T-helper 17 cell (primary cell): ENCODE measurements around the gene ROR2. TPM values are rescaled to one million over a fixed set of nuclear protein-coding genes. Genes with fewer than 3 reads are reported as not detected.
A peak's percentile ranks its signal among the peaks of the same experiment; 100 is the strongest.

Experiments used
- ATAC-seq: fragments of 150-1000 bp; cut with Tn5 transposase; 2 replicates; pipeline ENCODE4 v1.10.0; 2021; ENCODE audit warnings: mild to moderate bottlenecking, moderate library complexity
- DNase-seq, 3 donors: peaks; one replicate each; pipeline versions ENCODE4 v3.0.0 to v3.0.0-alpha.2; 2020 to 2021
- H3K9me3 ChIP-seq: one replicate; pipeline ENCODE4 v1.7.0; 2013; ENCODE audit warnings: low read length, mild to moderate bottlenecking; ENCODE audit not compliant: control insufficient read depth, poor library complexity, severe bottlenecking
- H3K27ac Mint-ChIP-seq: one replicate; pipeline ENCODE4 v1.8.0; 2022; ENCODE audit warnings: mild to moderate bottlenecking, moderate library complexity, mixed read lengths
- H3K27me3 Mint-ChIP-seq: one replicate; pipeline ENCODE4 v1.8.0; 2022; ENCODE audit warnings: mixed read lengths
- H3K36me3 Mint-ChIP-seq: one replicate; pipeline ENCODE4 v1.8.0; 2022; ENCODE audit warnings: low read depth, mixed read lengths
- H3K4me1 Mint-ChIP-seq: one replicate; pipeline ENCODE4 v1.8.0; 2022; ENCODE audit warnings: mild to moderate bottlenecking, mixed read lengths
- H3K4me3 Mint-ChIP-seq: one replicate; pipeline ENCODE4 v1.8.0; 2022; ENCODE audit warnings: mild to moderate bottlenecking, moderate library complexity, mixed read lengths
- total RNA-seq, 4 donors: library from RNA in 2 of 4; stranded (reverse) in 2 of 4; gene quantifications; one replicate each; pipeline ENCODE4 v1.2.3 and lab custom pipeline; 2022 to 2026

The ROR2 gene
- total RNA-seq, 2 donors from 2014 or later: 0.22 to 0.37 TPM

GRCh38 chr9:91577633-91578061, 372.4 kb downstream of the ROR2 start:
- peaks cover 32% of the 10 kb centered on the region for H3K27me3 Mint-ChIP-seq
- no peak overlapping the region for H3K27ac Mint-ChIP-seq
- H3K9me3 ChIP-seq: no peaks in the 10 kb centered on the region
- DNase-seq (no peak), ATAC-seq (no peak)
- no peak overlapping the region for H3K4me3 Mint-ChIP-seq
- H3K4me1 Mint-ChIP-seq: peaks cover 3% of the 10 kb centered on the region
- no peaks in the 10 kb centered on the region for H3K36me3 Mint-ChIP-seq

DNA sequence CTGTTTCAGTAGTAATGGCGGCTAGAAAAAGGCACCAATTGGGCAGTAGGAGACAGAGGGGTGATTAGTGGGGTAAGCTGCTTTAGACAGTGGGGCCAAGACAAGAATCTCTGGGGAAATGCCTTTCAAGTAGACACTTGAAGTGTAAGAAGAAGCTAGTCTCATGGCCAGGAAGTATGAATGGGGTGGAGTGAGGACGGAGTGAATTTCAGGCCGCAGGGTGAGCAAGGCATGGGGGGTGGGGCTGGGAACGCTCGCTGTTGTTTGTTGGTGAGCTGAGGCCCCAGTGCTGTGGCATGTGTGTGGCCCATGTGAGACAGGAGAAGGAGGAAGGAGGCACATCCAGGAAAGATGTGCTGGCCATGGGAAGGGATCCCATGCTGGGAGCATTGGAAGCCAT, 377.2 kb downstream of the ROR2 start:
- Mint-ChIP-seq H3K27ac (no peak overlapping the region), H3K4me1 (no peaks in the 10 kb centered on the region), H3K4me3 (no peak overlapping the region), H3K27me3 (peaks cover 53% of the 10 kb centered on the region), H3K36me3 (no peaks in the 10 kb centered on the region)
- ATAC-seq: no peak
- no peak for DNase-seq
- H3K9me3 ChIP-seq: no peaks in the 10 kb centered on the region

- Mint-ChIP-seq H3K4me3 (no peak overlapping the region), H3K27ac (no peak overlapping the region), H3K36me3 (no peaks in the 10 kb centered on the region), H3K27me3 (peaks cover 56% of the 10 kb centered on the region), H3K4me1 (no peaks in the 10 kb centered on the region)
- DNase-seq (no peak), ATAC-seq (no peak)
- H3K9me3 ChIP-seq: no peaks in the 10 kb centered on the region
Observed at GRCh38 chr9:91572044-91572443, 378.0 kb downstream of the ROR2 start.

GRCh38 chr9:91571036-91571435, 379.0 kb downstream of the ROR2 start:
- no peak for DNase-seq
- Mint-ChIP-seq H3K27ac (no peak overlapping the region), H3K36me3 (no peaks in the 10 kb centered on the region), H3K27me3 (peaks cover 54% of the 10 kb centered on the region), H3K4me1 (no peaks in the 10 kb centered on the region), H3K4me3 (no peak overlapping the region)
- ATAC-seq: no peak
- H3K9me3 ChIP-seq: no peaks in the 10 kb centered on the region

GRCh38 chr9:91567642-91568274, 382.3 kb downstream of the ROR2 start:
- no peaks in the 10 kb centered on the region for H3K9me3 ChIP-seq
- H3K27me3 Mint-ChIP-seq: peaks cover 59% of the 10 kb centered on the region
- no peak overlapping the region for H3K27ac Mint-ChIP-seq
- no peaks in the 10 kb centered on the region for H3K4me1 Mint-ChIP-seq
- H3K4me3 Mint-ChIP-seq: peak overlapping the region; percentile 60
- peaks cover 4% of the 10 kb centered on the region for H3K36me3 Mint-ChIP-seq
- DNase-seq (no peak), ATAC-seq (no peak)

GRCh38 chr9:91564081-91564670, 385.9 kb downstream of the ROR2 start:
- no peak overlapping the region for H3K27ac Mint-ChIP-seq
- H3K9me3 ChIP-seq: no peaks in the 10 kb centered on the region
- DNase-seq: no peak
- H3K36me3 Mint-ChIP-seq: peaks cover 4% of the 10 kb centered on the region
- ATAC-seq: no peak
- no peaks in the 10 kb centered on the region for H3K4me1 Mint-ChIP-seq
- no peak overlapping the region for H3K4me3 Mint-ChIP-seq
- H3K27me3 Mint-ChIP-seq: peaks cover 46% of the 10 kb centered on the region

- ATAC-seq (no peak), DNase-seq (no peak)
- H3K9me3 ChIP-seq: no peaks in the 10 kb centered on the region
- no peaks in the 10 kb centered on the region for H3K4me1 Mint-ChIP-seq
- no peak overlapping the region for H3K27ac Mint-ChIP-seq
- peaks cover 4% of the 10 kb centered on the region for H3K36me3 Mint-ChIP-seq
- no peak overlapping the region for H3K4me3 Mint-ChIP-seq
- peaks cover 41% of the 10 kb centered on the region for H3K27me3 Mint-ChIP-seq
Observed at GRCh38 chr9:91562416-91562815, 387.6 kb downstream of the ROR2 start.

DNA sequence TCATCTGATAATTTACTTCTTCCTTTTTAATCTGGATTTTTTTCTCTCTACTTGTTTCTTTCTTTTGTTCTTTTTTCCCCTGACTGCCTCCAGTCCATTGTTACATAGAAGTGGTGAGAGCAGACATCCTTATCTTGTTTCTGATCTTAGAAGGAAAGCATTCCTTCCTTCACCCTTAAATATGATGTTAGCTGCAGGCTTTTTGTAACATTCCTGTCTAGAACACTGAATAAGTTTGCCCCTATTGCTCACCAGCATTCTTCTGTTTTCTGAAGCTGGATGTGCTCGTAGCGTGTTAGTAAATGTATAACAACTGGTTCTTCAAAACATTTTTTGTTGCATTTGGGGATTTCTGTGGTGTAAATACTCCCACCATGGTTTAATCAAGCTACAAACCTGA, 389.7 kb downstream of the ROR2 start:
- DNase-seq (no peak), ATAC-seq (no peak)
- Mint-ChIP-seq H3K27me3 (peaks cover 40% of the 10 kb centered on the region), H3K4me1 (peaks cover 2% of the 10 kb centered on the region), H3K36me3 (peaks cover 4% of the 10 kb centered on the region), H3K4me3 (no peak overlapping the region), H3K27ac (no peak overlapping the region)
- H3K9me3 ChIP-seq: no peaks in the 10 kb centered on the region

GRCh38 chr9:91558879-91559278, 391.1 kb downstream of the ROR2 start:
- Mint-ChIP-seq H3K27me3 (peaks cover 31% of the 10 kb centered on the region), H3K27ac (no peak overlapping the region), H3K4me3 (no peak overlapping the region), H3K36me3 (peaks cover 4% of the 10 kb centered on the region), H3K4me1 (peaks cover 2% of the 10 kb centered on the region)
- H3K9me3 ChIP-seq: no peaks in the 10 kb centered on the region
- ATAC-seq (no peak), DNase-seq (no peak)

GRCh38 chr9:91558395-91558794, 391.6 kb downstream of the ROR2 start:
- Mint-ChIP-seq H3K4me3 (no peak overlapping the region), H3K27me3 (peaks cover 26% of the 10 kb centered on the region), H3K27ac (no peak overlapping the region), H3K36me3 (peaks cover under 1% of the 10 kb centered on the region), H3K4me1 (peaks cover 2% of the 10 kb centered on the region)
- no peaks in the 10 kb centered on the region for H3K9me3 ChIP-seq
- no peak for DNase-seq
- ATAC-seq: no peak

DNA sequence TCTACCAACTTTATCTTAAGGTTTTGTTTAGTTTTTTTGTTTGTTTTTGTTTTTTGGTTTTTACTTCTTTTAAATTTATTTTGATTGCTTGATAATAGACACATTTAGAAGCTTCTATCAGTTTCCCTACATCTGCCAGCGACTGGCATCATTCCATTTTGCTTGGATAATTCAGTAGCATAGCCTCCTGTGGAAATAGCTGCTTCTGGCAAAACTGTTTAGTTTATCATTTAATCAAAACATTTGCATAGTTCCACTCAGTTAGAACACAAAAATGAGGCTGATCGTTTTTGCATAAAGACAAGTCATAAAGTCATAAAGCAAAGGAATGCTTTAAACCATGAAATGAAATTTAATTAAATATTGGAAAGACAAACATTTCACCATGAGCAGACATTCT, 392.7 kb downstream of the ROR2 start:
- Mint-ChIP-seq H3K4me3 (no peak overlapping the region), H3K27ac (no peak overlapping the region), H3K4me1 (peaks cover 2% of the 10 kb centered on the region), H3K27me3 (peaks cover 25% of the 10 kb centered on the region), H3K36me3 (no peaks in the 10 kb centered on the region)
- ATAC-seq (no peak), DNase-seq (no peak)
- no peaks in the 10 kb centered on the region for H3K9me3 ChIP-seq

DNA sequence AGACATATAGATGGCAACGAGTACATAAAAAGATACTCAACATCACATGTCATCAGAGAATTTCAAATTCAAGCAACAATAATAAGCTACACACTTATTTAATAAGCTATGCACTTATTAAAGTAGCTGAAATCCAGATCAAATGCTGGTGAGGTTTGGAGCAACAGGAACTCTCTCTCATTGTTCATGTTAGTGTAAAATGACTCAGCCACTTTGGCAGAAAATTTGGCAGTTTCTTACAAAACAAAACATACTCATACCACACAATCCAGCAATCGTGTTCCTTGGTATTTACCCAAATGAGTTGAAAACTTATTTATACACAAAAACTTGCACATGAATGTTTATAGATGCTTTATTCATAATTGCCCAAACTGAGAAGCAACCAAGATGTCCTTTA, 394.9 kb downstream of the ROR2 start:
- no peak for DNase-seq
- H3K4me3 Mint-ChIP-seq: no peak overlapping the region
- no peak for ATAC-seq
- H3K4me1 Mint-ChIP-seq: peaks cover 2% of the 10 kb centered on the region
- H3K36me3 Mint-ChIP-seq: no peaks in the 10 kb centered on the region
- H3K27ac Mint-ChIP-seq: no peak overlapping the region
- no peaks in the 10 kb centered on the region for H3K9me3 ChIP-seq
- peaks cover 28% of the 10 kb centered on the region for H3K27me3 Mint-ChIP-seq

GRCh38 chr9:91549177-91549576, 400.9 kb downstream of the ROR2 start:
- Mint-ChIP-seq H3K4me1 (no peaks in the 10 kb centered on the region), H3K27ac (no peak overlapping the region), H3K4me3 (no peak overlapping the region), H3K27me3 (peaks cover 21% of the 10 kb centered on the region), H3K36me3 (no peaks in the 10 kb centered on the region)
- H3K9me3 ChIP-seq: no peaks in the 10 kb centered on the region
- ATAC-seq (no peak), DNase-seq (no peak)

DNA sequence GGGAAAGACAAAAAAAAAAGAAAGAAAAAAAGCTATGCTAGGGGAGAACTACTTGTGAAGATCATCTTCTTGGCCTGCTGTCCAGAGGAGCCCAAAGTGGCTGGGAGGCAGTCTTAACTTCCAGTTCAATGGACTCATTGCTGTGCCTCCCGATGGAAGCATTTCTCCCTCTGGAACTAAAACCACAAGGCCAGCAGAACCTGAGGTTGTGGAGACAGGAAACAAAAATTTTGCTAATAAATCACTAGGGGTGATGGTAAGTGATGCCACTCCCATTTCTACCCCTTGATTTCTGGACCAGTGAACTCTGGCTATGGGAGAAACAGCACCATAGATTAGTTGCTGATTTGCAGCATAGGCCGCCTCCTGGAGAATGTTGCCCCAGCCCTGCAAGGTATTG, 402.9 kb downstream of the ROR2 start:
- no peaks in the 10 kb centered on the region for H3K36me3 Mint-ChIP-seq
- no peak overlapping the region for H3K4me3 Mint-ChIP-seq
- no peak for DNase-seq
- H3K9me3 ChIP-seq: no peaks in the 10 kb centered on the region
- H3K27ac Mint-ChIP-seq: no peak overlapping the region
- ATAC-seq: no peak
- peaks cover 21% of the 10 kb centered on the region for H3K27me3 Mint-ChIP-seq
- no peaks in the 10 kb centered on the region for H3K4me1 Mint-ChIP-seq
